Esophagus (tissue), 2 donors: ENCODE data around the gene MAG. TPM values are rescaled to one million over a fixed set of nuclear protein-coding genes. Genes with fewer than 3 reads are reported as not detected.

Experiments used
- H3K27ac ChIP-seq, 2 donors: one replicate each; pipeline ENCODE4 v1.5.1; 2013; ENCODE audit warnings: low read depth in 2 of 2, mild to moderate bottlenecking in 2 of 2, inconsistent platforms in 1 of 2, low read length in 1 of 2, moderate library complexity in 1 of 2
- H3K27me3 ChIP-seq, 2 donors: one replicate each; pipeline ENCODE4 v1.6.1; 2013; ENCODE audit warnings: low read length in 2 of 2, control low read depth in 1 of 2, mild to moderate bottlenecking in 1 of 2; ENCODE audit not compliant: insufficient read depth in 2 of 2, control insufficient read depth in 1 of 2
- H3K36me3 ChIP-seq, 2 donors: one replicate each; pipeline ENCODE4 v1.6.1; 2013; ENCODE audit warnings: low read length in 1 of 2; ENCODE audit not compliant: control insufficient read depth in 2 of 2, insufficient read depth in 2 of 2
- H3K4me1 ChIP-seq, 2 donors: one replicate each; pipeline ENCODE4 v1.6.1; 2013; ENCODE audit warnings: low read length in 1 of 2; ENCODE audit not compliant: control insufficient read depth in 2 of 2, insufficient read depth in 2 of 2
- H3K4me3 ChIP-seq, 2 donors: one replicate each; pipeline ENCODE4 v1.5.1; 2013; ENCODE audit warnings: low read length in 2 of 2, mild to moderate bottlenecking in 2 of 2, low read depth in 1 of 2, moderate library complexity in 1 of 2
- H3K9me3 ChIP-seq, 2 donors: one replicate each; pipeline ENCODE4 v1.6.1; 2013; ENCODE audit warnings: mild to moderate bottlenecking in 2 of 2, low read depth in 1 of 2, low read length in 1 of 2, moderate library complexity in 1 of 2; ENCODE audit not compliant: control insufficient read depth in 2 of 2, insufficient read depth in 1 of 2
- WGBS, 2 donors: extraction: QIAGEN DNeasy Blood & Tissue Kit; methylation state at CpG; one replicate each; pipeline ENCODE4 v1.1.7; 2013; 5-methylcytosine and 5-hydroxymethylcytosine counted together
- polyA plus RNA-seq, 2 donors: library from polyadenylated mRNA; stranded (reverse); fragments of 200-250 nt; gene quantifications; one replicate each; pipeline ENCODE4 v1.2.3, GENCODE V29; 2013
- donor health status: healthy with polysubstance abuse.
- donor health status: Bipolar disorder and iron deficiency.

MAG gene
- polyA plus RNA-seq, 2 donors: not detected

- no peaks in the 10 kb centered on the region for H3K9me3 ChIP-seq
- no peaks in the 10 kb centered on the region for H3K36me3 ChIP-seq
- H3K27ac ChIP-seq: no peak overlapping the region
- H3K27me3 ChIP-seq: no peaks in the 10 kb centered on the region
- 66% methylated on average over 19 to 20 of the region's 20 CpGs for WGBS, 2 donors
- no peak overlapping the region for H3K4me3 ChIP-seq
- no peaks in the 10 kb centered on the region for H3K4me1 ChIP-seq
Measured at GRCh38 chr19:35290381-35291127, 1.4 kb upstream of the MAG start.

DNA sequence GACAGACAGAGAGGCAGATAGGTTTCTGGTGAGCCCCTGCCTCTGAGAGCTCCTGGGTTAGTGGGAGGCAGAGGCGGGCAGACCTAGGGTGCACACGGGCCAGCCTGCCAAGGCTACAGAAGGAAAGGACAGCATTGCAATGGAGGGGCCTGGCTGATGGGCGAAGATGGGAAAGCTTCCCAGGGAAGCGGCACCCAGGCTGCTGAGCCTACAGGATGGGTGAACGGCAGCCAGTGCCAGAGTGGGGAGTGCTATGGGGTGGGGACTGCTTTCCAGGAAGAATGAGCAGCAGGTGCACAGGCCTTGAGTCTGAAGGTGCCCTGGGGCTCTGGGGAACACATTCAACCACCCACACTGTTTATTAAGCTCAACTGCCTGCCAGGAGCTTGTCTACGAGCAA lies 702 bp upstream of the MAG start:
- Histone ChIP-seq H3K36me3 (no peaks in the 10 kb centered on the region), H3K4me3 (no peak overlapping the region), H3K27ac (no peak overlapping the region), H3K4me1 (no peaks in the 10 kb centered on the region), H3K27me3 (no peaks in the 10 kb centered on the region), H3K9me3 (no peaks in the 10 kb centered on the region)
- 49 to 50% methylated on average over 6 of the region's 6 CpGs for WGBS, 2 donors

DNA sequence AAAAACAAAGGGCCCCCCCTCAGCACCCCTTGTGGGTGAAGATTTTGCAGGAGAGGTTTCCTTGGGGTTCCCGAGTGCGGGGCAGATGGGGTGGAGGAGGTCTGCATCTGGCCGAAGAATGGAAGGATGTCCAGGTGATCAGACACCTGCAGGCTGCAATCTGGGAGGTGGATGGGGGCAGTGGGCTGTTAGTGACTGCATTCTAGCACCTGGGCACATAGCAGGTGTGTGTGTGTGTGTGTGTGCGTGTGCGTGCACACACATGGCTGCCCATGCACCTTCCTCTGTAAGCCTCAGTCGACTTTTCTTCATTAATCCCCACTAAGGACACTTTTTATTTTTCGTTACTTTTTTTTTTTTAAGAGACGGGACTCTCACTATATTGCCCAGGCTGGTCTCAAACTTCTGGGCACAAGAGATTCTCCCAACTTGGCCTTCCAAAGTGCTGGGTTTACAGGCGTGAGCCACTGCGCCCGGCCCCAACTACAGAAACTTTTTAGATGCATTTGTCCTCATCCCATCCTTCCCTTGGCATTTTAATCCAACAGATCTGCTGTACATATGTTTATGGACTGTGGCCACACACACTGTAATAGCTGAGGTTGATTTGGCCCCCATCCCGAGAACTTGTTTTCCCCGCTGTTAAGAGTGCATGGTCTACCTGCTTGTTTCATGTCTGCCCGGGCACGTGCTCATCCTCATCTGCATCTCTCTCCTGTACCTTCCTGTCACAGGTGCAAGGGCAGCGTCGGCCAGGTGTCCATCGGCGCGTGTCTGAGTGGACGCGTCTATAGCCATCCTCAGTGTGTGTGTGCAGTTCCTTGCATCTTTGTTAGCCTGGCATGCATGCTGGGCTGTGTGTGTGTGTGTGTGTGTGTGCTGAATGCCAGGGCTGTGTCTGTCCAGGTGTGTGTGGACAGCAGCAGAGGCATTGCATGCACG lies 731 bp downstream of the MAG start:
- Histone ChIP-seq H3K27me3 (no peaks in the 10 kb centered on the region), H3K4me1 (no peaks in the 10 kb centered on the region)
- WGBS, 2 donors: 55 to 62% methylated on average over 23 of the region's 23 CpGs

GRCh38 chr19:35293363-35293739 lies 1.4 kb downstream of the MAG start:
- no peaks in the 10 kb centered on the region for H3K4me1 ChIP-seq
- WGBS, 2 donors: 15 to 27% methylated on average over 7 of the region's 7 CpGs
- H3K4me3 ChIP-seq: no peak overlapping the region
- no peak overlapping the region for H3K27ac ChIP-seq
- no peaks in the 10 kb centered on the region for H3K9me3 ChIP-seq
- no peaks in the 10 kb centered on the region for H3K27me3 ChIP-seq
- H3K36me3 ChIP-seq: no peaks in the 10 kb centered on the region

More for the DNA sequence above, 731 bp downstream of the MAG start:
- H3K4me3 ChIP-seq: no peak overlapping the region
- no peaks in the 10 kb centered on the region for H3K9me3 ChIP-seq
- no peaks in the 10 kb centered on the region for H3K36me3 ChIP-seq
- no peak overlapping the region for H3K27ac ChIP-seq

DNA sequence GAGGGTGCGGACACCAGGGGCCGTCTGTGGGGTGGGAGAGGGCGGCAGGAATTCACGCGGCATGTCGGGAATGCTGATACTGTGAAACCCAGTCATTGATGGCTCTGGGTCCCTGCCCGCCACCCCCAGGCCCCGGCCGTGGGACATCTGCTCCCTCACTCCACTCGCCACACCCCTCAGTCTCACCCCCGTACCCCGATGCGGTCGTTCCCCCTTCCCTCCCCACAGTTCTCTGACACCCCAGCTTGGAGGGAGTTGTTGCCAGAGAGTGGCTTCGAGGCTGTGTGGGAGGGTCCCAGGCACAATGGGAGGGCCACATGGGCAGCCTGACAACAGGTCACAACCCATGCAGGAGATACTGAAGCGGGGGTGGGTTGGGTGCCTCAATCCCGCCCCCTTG lies 1.8 kb downstream of the MAG start:
- Histone ChIP-seq H3K27ac (no peak overlapping the region), H3K4me1 (no peaks in the 10 kb centered on the region), H3K36me3 (no peaks in the 10 kb centered on the region), H3K27me3 (no peaks in the 10 kb centered on the region), H3K4me3 (no peak overlapping the region), H3K9me3 (no peaks in the 10 kb centered on the region)
- 42 to 49% methylated on average over 17 of the region's 17 CpGs for WGBS, 2 donors

- Histone ChIP-seq H3K27ac (no peak overlapping the region), H3K9me3 (no peaks in the 10 kb centered on the region), H3K36me3 (no peaks in the 10 kb centered on the region), H3K4me3 (no peak overlapping the region), H3K4me1 (no peaks in the 10 kb centered on the region), H3K27me3 (no peaks in the 10 kb centered on the region)
- 62% methylated on average over 3 of the region's 3 CpGs for WGBS, 2 donors
Measured at GRCh38 chr19:35294328-35294727, 2.4 kb downstream of the MAG start.

DNA sequence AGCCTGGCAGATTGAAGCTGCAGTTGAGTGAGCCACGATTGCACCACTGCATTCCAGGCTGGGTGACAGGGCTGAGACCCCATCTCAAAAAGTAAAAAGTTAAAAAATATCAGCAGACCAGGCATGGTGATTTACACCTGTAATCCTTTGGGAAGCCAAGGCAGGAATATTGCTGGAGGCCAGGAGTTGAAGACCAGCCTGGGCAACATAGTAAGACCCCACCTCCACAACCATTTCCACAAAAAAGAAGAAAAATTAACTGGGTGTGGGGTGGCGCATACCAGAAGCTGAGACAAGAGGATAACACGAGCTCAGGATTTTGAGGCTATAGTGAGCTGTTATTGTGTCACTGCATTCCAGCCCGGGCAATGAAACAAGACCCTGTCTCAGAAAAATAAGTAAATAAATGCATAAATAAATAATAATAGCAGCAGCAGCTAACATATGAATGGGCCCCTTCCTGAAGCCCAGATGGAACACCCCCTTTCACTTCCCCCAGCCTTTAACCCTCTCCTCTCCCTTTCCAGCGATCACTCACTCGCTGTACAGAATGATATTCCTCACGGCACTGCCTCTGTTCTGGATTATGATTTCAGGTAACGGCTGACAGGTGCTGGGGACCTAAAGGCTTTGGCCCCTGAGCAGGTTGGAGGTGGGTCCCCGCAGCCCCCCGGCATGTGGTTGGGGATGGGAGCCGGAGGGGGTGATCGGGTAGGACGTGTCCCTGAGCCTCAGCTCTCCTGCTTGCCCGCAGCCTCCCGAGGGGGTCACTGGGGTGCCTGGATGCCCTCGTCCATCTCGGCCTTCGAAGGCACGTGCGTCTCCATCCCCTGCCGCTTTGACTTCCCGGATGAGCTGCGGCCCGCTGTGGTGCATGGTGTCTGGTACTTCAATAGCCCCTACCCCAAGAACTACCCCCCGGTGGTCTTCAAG lies 3.2 kb downstream of the MAG start:
- Histone ChIP-seq H3K9me3 (no peaks in the 10 kb centered on the region), H3K36me3 (no peaks in the 10 kb centered on the region), H3K27ac (no peak overlapping the region), H3K27me3 (no peaks in the 10 kb centered on the region), H3K4me1 (no peaks in the 10 kb centered on the region), H3K4me3 (no peak overlapping the region)
- 55 to 56% methylated on average over 25 of the region's 25 CpGs for WGBS, 2 donors

- Histone ChIP-seq H3K4me3 (no peak overlapping the region), H3K9me3 (no peaks in the 10 kb centered on the region), H3K27me3 (no peaks in the 10 kb centered on the region), H3K36me3 (no peaks in the 10 kb centered on the region), H3K4me1 (no peaks in the 10 kb centered on the region), H3K27ac (no peak overlapping the region)
- 44 to 53% methylated on average over 24 of the region's 24 CpGs for WGBS, 2 donors
Measured at GRCh38 chr19:35295792-35296462, 4.0 kb downstream of the MAG start.
